Fibroblast of lung (primary cell): ENCODE measurements around the gene GPX4.

Source experiments
- CTCF ChIP-seq, 2 donors: IDR thresholded peaks in 1 of 2; conservative IDR thresholded peaks in 1 of 2; 1 replicate in 1 of 2; 2 replicates in 1 of 2; pipeline ENCODE4 v1.5.1; 2011 to 2012; ENCODE audit warnings: low read length in 2 of 2, control low read depth in 1 of 2, inconsistent platforms in 1 of 2, low read depth in 1 of 2, mild to moderate bottlenecking in 1 of 2
- EZH2 ChIP-seq: IDR thresholded peaks from 2 replicates; pipeline ENCODE4 v1.5.1; 2012; ENCODE audit warnings: low read length, control low read depth, mild to moderate bottlenecking; ENCODE audit errors: missing control alignments

GRCh38 chr19:1102407-1103131 is 1.2 kb upstream of the GPX4 start:
- no peak for TF ChIP-seq EZH2
- TF ChIP-seq CTCF (conservative IDR thresholded peaks at IDR 0.05 in 1 of 2, IDR thresholded peaks at IDR 0.05 in 1 of 2; ENCODE audit: low read depth in 1 of 2, low read length in 2 of 2), result no peak
